Activated CD4-positive, alpha-beta T cell treated with anti-CD3 and anti-CD28 coated beads, Interleukin-2, amount 10 ng/mL, durations not matched to agents 24 days and 14 days (primary cell): ENCODE data around the gene PPP2R5C. TPM values are rescaled to one million over a fixed set of nuclear protein-coding genes. Genes with fewer than 3 reads are reported as not detected.

ENCODE experiments used
- DNase-seq: peaks from one replicate; pipeline ENCODE4 v3.0.0; 2022
- H3K27ac Mint-ChIP-seq: one replicate; pipeline ENCODE4 v1.8.0; 2022; ENCODE audit warnings: mild to moderate bottlenecking, mixed read lengths
- H3K27me3 Mint-ChIP-seq: one replicate; pipeline ENCODE4 v1.8.0; 2022; ENCODE audit warnings: mixed read lengths
- H3K36me3 Mint-ChIP-seq: one replicate; pipeline ENCODE4 v1.8.0; 2022; ENCODE audit warnings: low read depth, mild to moderate bottlenecking, mixed read lengths
- H3K4me1 Mint-ChIP-seq: one replicate; pipeline ENCODE4 v1.8.0; 2021; ENCODE audit warnings: mixed read lengths
- H3K4me3 Mint-ChIP-seq: one replicate; pipeline ENCODE4 v1.8.0; 2022; ENCODE audit warnings: mild to moderate bottlenecking, moderate library complexity, mixed read lengths
- H3K9me3 Mint-ChIP-seq: one replicate; pipeline ENCODE4 v1.8.0; 2021; ENCODE audit warnings: mixed read lengths
- intact Hi-C: fragments of 100-400 bp; cut with micrococcal nuclease; formaldehyde crosslinking; loops from one replicate; pipeline ENCODE4 v1.15.1; 2023
- total RNA-seq: library from RNA; stranded (reverse); gene quantifications from 2 replicates; pipeline ENCODE4 v1.2.3, GENCODE V29; 2022

Gene PPP2R5C
- total RNA-seq, 1 donor from 2014 or later, result 181 TPM

DNA sequence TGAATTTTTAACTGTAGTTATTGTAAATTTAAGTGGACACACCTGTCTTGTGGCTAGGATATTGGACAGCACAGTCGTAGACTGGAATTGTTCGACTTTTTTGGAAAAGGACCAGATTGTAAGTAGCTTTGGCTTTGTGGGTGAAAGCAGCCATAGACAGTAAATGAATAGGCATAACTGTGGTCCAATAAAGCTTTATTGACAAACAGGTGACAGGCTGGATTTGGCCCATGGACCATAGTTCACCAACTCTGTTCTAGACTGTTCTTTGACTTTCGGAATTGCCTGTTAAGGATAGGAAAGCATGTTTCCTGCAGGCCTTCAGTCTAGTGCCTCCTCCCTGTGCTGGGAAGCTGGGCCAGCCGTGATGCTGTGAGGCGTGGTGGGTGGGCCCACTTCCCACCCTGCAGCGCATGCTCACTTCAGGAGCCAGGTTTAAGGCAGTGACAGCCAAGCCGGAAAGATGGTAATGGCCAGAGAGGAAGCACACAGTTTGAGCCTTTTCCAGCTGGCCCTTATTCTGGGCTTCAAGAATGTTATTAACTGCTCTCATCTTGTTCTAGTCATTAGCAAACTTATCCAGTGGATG is 51.8 kb downstream of the PPP2R5C start:
- Mint-ChIP-seq H3K27me3 (no peaks in the 10 kb centered on the region), H3K27ac (peak overlapping the region; percentile 91), H3K4me3 (peak overlapping the region; percentile 78), H3K4me1 (peaks cover 66% of the 10 kb centered on the region), H3K9me3 (no peaks in the 10 kb centered on the region), H3K36me3 (peaks cover 37% of the 10 kb centered on the region)
- DNase-seq, result peak; percentile 67
- intact Hi-C loops, result no loop called here

DNA sequence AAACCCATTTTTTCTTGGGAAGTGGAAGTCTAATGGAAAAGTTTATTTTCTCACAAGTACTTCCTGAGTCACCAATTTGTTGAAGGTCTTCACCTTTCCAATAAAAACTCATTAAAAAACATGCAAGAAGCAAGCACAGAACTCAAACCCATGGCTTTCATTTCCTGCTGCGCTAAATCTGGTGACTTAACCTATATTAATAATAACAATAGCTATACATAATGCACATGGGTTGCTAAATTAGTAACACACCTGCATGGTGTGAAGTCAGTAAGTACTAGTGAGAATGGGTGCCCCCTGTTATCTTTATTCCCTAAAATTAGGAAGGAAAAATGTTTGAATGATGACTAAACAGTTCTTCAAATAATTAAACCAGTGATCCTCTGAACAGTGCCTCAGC is 52.3 kb downstream of the PPP2R5C start:
- Mint-ChIP-seq H3K36me3 (peaks cover 37% of the 10 kb centered on the region), H3K4me3 (peak overlapping the region; percentile 78), H3K4me1 (peaks cover 66% of the 10 kb centered on the region), H3K9me3 (no peaks in the 10 kb centered on the region), H3K27ac (peak overlapping the region; percentile 91), H3K27me3 (no peaks in the 10 kb centered on the region)
- intact Hi-C loops, result no loop called here
- no peak for DNase-seq

DNA sequence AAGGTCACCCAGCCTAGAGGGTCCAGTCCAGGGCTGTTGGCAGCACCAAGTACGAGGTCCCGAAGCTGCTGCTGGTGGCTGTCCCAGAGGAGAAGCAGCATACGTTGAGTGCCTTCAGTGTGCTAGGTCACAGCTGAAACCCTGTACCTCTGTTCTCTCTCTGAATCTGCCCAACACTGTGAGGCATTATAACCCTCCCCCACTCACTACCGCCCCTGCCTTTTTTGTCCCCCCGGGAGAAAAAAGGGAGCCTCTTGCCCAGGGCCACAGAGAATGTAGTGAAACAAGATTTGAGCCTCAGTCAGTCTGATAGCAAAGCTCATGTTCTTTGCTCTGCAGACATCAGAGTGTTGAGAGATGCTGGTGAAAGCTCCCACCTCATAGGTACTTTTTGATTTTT is 53.4 kb downstream of the PPP2R5C start:
- peak overlapping the region; percentile 78 for H3K4me3 Mint-ChIP-seq
- no peaks in the 10 kb centered on the region for H3K9me3 Mint-ChIP-seq
- H3K36me3 Mint-ChIP-seq, result peaks cover 41% of the 10 kb centered on the region
- DNase-seq, result peak; percentile 77
- no peaks in the 10 kb centered on the region for H3K27me3 Mint-ChIP-seq
- H3K4me1 Mint-ChIP-seq, result peaks cover 71% of the 10 kb centered on the region
- intact Hi-C loops, result loop anchor here (1.0 to 5.0 kb wide), 3 partner anchors 8 to 1438 kb away; partner anchors contain the start of genes WDR25 and ZNF839
- H3K27ac Mint-ChIP-seq, result peak overlapping the region; percentile 91

DNA sequence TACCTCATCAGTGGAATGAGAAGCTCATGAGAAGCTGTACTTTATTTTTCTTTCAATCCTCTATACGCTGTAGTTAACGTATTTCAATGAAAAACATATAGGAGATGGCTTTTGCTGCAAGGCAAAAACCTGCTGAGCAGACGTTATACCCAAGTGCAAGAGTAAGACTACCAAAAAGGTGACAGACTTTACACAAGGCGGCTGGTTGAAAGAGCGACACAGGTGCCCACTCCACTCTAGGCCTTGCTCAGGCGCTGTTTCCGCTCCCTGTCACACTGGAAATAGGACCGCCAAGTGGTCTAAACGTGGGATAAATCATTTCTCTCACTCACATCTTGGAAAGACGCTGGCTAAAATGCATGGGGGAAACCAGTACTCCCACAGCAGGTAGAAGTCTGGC is 54.5 kb downstream of the PPP2R5C start:
- DNase-seq, result peak; percentile 66
- intact Hi-C loops, result loop anchor here (1.0 to 5.0 kb wide), 3 partner anchors 7 to 1439 kb away; partner anchors contain the start of genes WDR25 and ZNF839
- peak overlapping the region; percentile 78 for H3K4me3 Mint-ChIP-seq
- H3K27me3 Mint-ChIP-seq, result no peaks in the 10 kb centered on the region
- H3K27ac Mint-ChIP-seq, result peak overlapping the region; percentile 91
- H3K9me3 Mint-ChIP-seq, result no peaks in the 10 kb centered on the region
- H3K36me3 Mint-ChIP-seq, result peaks cover 39% of the 10 kb centered on the region
- peaks cover 73% of the 10 kb centered on the region for H3K4me1 Mint-ChIP-seq

DNA sequence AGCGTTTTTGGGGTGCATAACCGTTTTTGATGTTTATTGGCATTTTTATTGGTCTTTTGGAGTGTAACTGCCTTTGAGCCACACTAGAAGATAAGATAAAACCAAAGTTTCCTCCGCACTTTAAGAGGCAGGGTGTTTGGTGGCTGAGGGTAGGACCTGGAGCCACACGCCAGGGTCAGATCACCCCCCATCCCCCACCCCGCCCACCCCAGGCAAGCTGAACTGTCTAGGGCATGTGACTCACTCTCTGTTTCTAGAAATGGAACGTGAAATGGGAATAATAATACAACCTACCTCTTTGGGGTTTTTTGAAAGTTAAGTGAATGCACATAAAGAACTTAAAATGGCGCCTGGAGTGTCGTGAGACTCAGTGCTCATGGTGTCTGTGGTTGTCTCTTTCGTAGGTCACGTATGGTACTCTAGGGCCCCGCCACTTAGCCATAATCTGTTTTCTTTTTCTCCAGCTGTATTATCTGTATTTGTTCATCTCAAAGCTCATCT is 56.0 kb downstream of the PPP2R5C start:
- peaks cover 37% of the 10 kb centered on the region for H3K36me3 Mint-ChIP-seq
- peak; percentile 82 for DNase-seq
- intact Hi-C loops, result loop anchor here (1.0 to 5.0 kb wide), 3 partner anchors 7 to 1440 kb away; partner anchors contain the start of genes WDR25 and ZNF839

DNA sequence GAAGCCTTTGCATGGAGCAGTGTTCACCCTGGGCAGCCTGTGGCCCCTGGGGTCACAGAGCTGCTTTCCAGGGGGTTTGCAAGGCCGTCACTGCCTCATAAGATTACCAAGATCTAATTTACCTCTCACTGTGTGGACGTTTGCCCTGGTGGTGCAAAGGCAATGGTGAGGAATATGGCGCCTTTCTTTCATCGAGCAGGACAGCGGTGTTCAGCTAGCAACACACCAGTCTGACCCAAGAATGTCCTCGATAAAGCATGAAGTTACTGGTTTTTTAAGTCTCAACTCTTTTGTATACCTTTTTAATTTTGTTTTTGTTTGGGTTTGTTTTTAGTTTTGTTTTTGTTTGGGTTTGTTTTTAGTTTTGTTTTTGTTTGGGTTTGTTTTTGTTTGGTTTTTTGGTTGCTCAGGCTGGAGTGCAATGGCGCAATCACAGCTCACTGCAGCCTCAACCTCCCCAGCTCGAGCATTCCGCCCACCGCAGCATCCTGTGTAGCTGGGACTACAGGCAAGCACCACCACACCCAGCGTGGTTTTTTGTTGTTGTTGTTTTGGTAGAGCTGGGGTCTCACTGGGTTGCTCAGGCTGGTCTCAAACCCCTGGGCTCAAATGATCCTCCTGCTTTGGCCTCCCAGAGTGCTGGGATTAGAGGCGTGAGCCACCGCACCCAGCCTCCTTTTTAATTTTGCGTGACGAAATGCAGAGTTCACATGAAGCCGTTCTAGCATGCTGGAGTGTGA is 57.9 kb downstream of the PPP2R5C start:
- intact Hi-C loops, result loop anchor here (5.0 kb wide), 2 partner anchors 498 to 1442 kb away; partner anchors contain the start of genes WDR25 and ZNF839
- DNase-seq, result peak; percentile 96
- no peaks in the 10 kb centered on the region for H3K9me3 Mint-ChIP-seq
- no peaks in the 10 kb centered on the region for H3K27me3 Mint-ChIP-seq
- H3K27ac Mint-ChIP-seq, result peak overlapping the region; percentile 96
- H3K36me3 Mint-ChIP-seq, result peaks cover 31% of the 10 kb centered on the region
- peak overlapping the region; percentile 80 for H3K4me3 Mint-ChIP-seq
- peaks cover 75% of the 10 kb centered on the region for H3K4me1 Mint-ChIP-seq

More for the DNA sequence above, 56.0 kb downstream of the PPP2R5C start:
- H3K4me1 Mint-ChIP-seq, result peaks cover 78% of the 10 kb centered on the region
- H3K9me3 Mint-ChIP-seq, result no peaks in the 10 kb centered on the region
- H3K27me3 Mint-ChIP-seq, result no peaks in the 10 kb centered on the region
- peak overlapping the region; percentile 80 for H3K4me3 Mint-ChIP-seq
- peak overlapping the region; percentile 96 for H3K27ac Mint-ChIP-seq

DNA sequence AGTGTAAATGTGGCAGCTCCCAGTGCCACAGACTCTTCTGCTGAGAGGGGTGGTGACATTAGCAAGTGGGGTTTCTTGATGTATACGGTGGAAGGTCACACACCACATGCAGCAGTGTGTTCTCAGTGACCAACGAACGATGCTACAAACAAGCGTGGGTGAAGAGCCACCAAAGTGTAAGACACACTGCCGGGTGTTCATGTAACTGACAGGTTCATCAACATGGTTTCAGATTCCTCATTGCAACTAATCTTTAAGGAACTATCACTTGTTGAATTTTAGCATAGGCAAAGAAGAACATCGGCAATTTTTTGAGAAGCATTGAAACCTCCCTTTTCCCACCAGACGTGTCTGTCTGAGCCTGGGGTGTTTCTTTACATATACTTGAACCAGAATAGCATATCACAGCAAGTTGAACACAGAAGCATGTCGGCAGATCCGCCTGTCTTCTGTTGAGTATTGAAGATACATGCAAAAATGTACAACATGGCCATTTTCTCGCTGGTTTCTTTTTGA is 58.8 kb downstream of the PPP2R5C start:
- Mint-ChIP-seq H3K4me3 (peak overlapping the region; percentile 80), H3K36me3 (peaks cover 31% of the 10 kb centered on the region), H3K27ac (peak overlapping the region; percentile 96), H3K9me3 (no peaks in the 10 kb centered on the region), H3K4me1 (peaks cover 72% of the 10 kb centered on the region), H3K27me3 (no peaks in the 10 kb centered on the region)
- DNase-seq, result peak; percentile 88
- intact Hi-C loops, result loop anchor here (2.0 to 10.0 kb wide), 6 partner anchors 28 to 1753 kb away; partner anchors contain the start of genes EIF5, EVL and HSP90AA1

DNA sequence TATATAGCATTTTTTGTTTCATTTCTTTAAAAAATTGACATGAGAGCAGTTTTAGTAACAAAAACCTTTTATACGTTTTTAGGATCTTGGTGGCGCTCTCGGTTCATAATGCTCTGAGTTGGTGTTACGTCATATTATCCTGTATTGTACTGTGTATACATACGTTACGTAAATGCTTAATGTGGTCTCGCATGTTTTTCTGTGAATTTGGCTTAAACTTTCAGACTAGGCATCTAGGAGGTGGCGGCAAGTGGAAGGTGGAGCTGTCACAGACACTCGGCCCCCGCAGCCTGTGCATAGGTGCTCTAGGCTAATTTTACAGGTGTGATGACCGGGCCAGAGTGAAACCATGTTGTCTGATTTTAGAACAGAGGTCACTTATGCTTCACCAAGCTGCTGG is 60.0 kb downstream of the PPP2R5C start:
- peaks cover 72% of the 10 kb centered on the region for H3K4me1 Mint-ChIP-seq
- DNase-seq, result peak; percentile 91
- no peaks in the 10 kb centered on the region for H3K9me3 Mint-ChIP-seq
- peak overlapping the region; percentile 96 for H3K27ac Mint-ChIP-seq
- H3K4me3 Mint-ChIP-seq, result peak overlapping the region; percentile 81
- peaks cover 37% of the 10 kb centered on the region for H3K36me3 Mint-ChIP-seq
- intact Hi-C loops, result loop anchor here (2.0 to 10.0 kb wide), 6 partner anchors 29 to 1754 kb away; partner anchors contain the start of genes EIF5, EVL and HSP90AA1
- H3K27me3 Mint-ChIP-seq, result no peaks in the 10 kb centered on the region

DNA sequence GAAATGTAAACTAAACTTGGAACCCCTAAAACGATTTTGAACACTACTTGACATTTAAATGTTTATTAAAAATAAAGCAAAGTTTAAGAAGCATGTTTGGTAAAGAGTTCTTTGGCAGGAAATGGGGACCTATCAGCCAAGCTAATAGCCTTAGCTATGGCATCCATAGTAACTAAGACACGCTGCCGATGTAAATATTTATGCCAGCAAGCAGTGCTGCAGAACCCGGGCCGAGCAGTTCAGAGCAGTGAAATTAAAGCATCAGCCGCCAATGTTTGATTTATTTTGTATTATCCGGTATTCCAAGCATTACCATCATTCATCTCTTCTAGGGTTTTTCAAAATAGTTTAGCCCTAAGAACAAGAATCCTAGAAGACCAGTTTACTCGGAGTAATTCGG is 61.6 kb downstream of the PPP2R5C start:
- Mint-ChIP-seq H3K4me3 (peak overlapping the region; percentile 81), H3K9me3 (no peaks in the 10 kb centered on the region), H3K27me3 (no peaks in the 10 kb centered on the region), H3K4me1 (peaks cover 75% of the 10 kb centered on the region), H3K36me3 (peaks cover 41% of the 10 kb centered on the region), H3K27ac (peak overlapping the region; percentile 96)
- intact Hi-C loops, result loop anchor here (1.0 to 10.0 kb wide), 10 partner anchors 8 to 1756 kb away; partner anchors contain the start of genes EIF5, EVL and HSP90AA1
- DNase-seq, result peak; percentile 86

DNA sequence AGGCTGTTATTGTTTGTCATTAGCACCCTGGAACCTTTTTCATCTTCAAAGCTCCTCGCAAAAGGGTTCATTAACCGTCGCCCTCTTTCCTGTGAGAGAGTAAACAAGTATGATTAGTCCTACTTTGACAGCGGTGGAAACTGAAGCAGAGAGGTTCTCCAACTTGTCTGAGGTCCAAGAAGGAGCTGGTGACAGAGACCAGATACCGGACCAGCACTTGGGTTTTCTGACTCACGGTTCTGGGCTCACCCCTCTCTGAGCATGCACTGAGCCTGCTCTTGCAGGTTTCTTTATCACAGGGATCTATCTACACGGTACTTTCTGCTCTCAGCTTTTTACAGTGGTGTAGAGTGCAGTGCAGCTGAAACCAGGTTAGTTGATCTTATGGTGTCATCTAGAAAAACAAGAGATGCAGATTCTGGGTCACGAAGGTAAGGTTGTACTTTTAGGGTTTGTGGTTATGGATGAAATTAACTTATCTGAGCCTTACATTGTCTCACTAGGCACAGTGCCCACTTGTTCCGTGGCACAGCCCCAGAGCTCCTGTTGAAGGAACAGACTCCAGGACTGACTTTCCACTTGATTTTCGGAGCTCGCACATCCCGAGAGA is 62.1 kb downstream of the PPP2R5C start:
- intact Hi-C loops, result loop anchor here (1.0 to 10.0 kb wide), 11 partner anchors 8 to 1756 kb away; partner anchors contain the start of genes EIF5, EVL and HSP90AA1
- H3K36me3 Mint-ChIP-seq, result peaks cover 45% of the 10 kb centered on the region
- peaks cover 76% of the 10 kb centered on the region for H3K4me1 Mint-ChIP-seq
- H3K4me3 Mint-ChIP-seq, result peak overlapping the region; percentile 81
- peak; percentile 93 for DNase-seq
- no peaks in the 10 kb centered on the region for H3K9me3 Mint-ChIP-seq
- peak overlapping the region; percentile 96 for H3K27ac Mint-ChIP-seq
- H3K27me3 Mint-ChIP-seq, result no peaks in the 10 kb centered on the region

DNA sequence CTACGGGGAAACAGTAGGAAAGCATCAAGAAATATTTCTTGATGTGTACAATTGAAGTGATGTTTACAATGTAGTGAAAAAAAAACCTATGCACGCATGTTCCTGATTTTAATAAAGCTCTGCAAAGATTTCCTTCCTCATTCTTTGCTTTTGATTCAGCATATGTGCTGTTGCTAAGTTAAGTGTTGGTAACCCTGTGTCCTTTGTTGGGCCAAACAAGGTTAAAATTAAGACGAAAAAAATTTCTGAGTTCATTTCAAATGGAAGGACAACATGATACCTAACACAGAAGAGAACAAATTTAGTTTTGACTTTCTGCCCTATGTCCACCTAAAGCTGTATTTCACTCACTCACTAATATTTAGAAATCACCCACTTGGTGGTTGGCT is 62.8 kb downstream of the PPP2R5C start:
- no peak for DNase-seq
- Mint-ChIP-seq H3K36me3 (peaks cover 49% of the 10 kb centered on the region), H3K4me1 (peaks cover 74% of the 10 kb centered on the region), H3K27ac (peak overlapping the region; percentile 96), H3K9me3 (no peaks in the 10 kb centered on the region), H3K4me3 (peak overlapping the region; percentile 81), H3K27me3 (no peaks in the 10 kb centered on the region)
- intact Hi-C loops, result loop anchor here (2.0 to 10.0 kb wide), 6 partner anchors 56 to 1757 kb away; partner anchors contain the start of genes EIF5, EVL and HSP90AA1

DNA sequence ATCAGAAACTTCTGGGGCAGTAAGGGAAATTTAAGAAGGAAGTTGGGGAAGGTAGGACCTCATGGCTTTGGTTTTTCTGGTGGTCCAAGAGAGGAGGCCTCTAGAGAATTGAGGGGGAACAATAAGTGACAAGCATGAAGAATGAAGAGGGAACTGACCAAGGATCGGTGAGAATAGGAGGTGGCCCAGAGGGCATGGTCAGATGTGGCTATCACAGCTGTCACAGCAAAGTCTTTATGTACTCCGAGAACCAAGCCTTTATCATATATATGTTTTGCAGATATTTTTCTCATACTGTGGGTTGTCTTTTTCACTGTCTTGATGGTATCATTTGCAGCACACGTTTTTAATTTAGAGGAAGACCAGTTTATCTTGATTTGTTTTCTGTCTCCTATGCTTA is 64.3 kb downstream of the PPP2R5C start:
- H3K9me3 Mint-ChIP-seq, result no peaks in the 10 kb centered on the region
- no peak for DNase-seq
- no peaks in the 10 kb centered on the region for H3K27me3 Mint-ChIP-seq
- peak overlapping the region; percentile 81 for H3K4me3 Mint-ChIP-seq
- H3K36me3 Mint-ChIP-seq, result peaks cover 48% of the 10 kb centered on the region
- H3K27ac Mint-ChIP-seq, result peak overlapping the region; percentile 96
- intact Hi-C loops, result loop anchor here (1.0 to 10.0 kb wide), 3 partner anchors 14 to 999 kb away; no protein-coding TSS in a partner anchor
- H3K4me1 Mint-ChIP-seq, result peaks cover 77% of the 10 kb centered on the region

DNA sequence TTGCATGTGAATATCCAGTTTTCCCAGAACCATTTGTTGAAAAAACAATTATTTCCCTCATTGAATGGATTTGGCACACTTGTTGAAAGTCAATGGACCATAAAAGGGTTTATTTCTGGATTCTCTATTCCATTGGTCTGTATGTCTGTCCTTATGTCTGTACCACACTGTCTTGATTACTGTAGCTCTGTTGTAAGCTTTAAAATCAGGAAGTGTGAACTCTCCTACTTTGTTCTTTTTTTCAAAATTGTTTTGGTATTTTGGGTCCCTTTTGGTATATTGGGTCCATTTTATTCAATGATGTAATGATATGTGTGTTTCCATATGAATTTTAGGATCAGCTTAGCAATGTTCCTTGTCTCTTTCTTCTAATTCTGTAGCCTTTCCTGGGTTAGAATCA is 64.8 kb downstream of the PPP2R5C start:
- Mint-ChIP-seq H3K9me3 (no peaks in the 10 kb centered on the region), H3K4me3 (peak overlapping the region; percentile 81), H3K27me3 (no peaks in the 10 kb centered on the region), H3K36me3 (peaks cover 48% of the 10 kb centered on the region), H3K27ac (peak overlapping the region; percentile 96), H3K4me1 (peaks cover 76% of the 10 kb centered on the region)
- no peak for DNase-seq
- intact Hi-C loops, result loop anchor here (10.0 kb wide), 1 partner anchor 998 kb away; no protein-coding TSS in a partner anchor
